HUES6 (cell line): ENCODE results near the gene ANKRD34A.

Source experiments
- H3K27ac ChIP-seq: 2 replicates; pipeline ENCODE4 v1.7.0; 2013; ENCODE audit warnings: low read depth, mild to moderate bottlenecking, low read length, inconsistent platforms
- H3K27me3 ChIP-seq: 2 replicates; pipeline ENCODE4 v1.6.1; 2013; ENCODE audit warnings: low read length; ENCODE audit not compliant: control insufficient read depth, insufficient read depth
- H3K36me3 ChIP-seq: 2 replicates; pipeline ENCODE4 v1.6.1; 2013; ENCODE audit warnings: low read length; ENCODE audit not compliant: control insufficient read depth, insufficient read depth
- H3K4me1 ChIP-seq: 2 replicates; pipeline ENCODE4 v1.6.1; 2013; ENCODE audit warnings: low read length; ENCODE audit not compliant: control insufficient read depth, insufficient read depth
- H3K4me3 ChIP-seq: 2 replicates; pipeline ENCODE4 v1.5.1; 2013; ENCODE audit warnings: low read depth, low read length
- H3K9ac ChIP-seq: one replicate; pipeline ENCODE4 v1.6.1; 2013; ENCODE audit warnings: mild to moderate bottlenecking, low read length
- H3K9me3 ChIP-seq: 2 replicates; pipeline ENCODE4 v1.6.1; 2013; ENCODE audit warnings: low read depth, low read length; ENCODE audit not compliant: control insufficient read depth, insufficient read depth

Gene ANKRD34A

DNA sequence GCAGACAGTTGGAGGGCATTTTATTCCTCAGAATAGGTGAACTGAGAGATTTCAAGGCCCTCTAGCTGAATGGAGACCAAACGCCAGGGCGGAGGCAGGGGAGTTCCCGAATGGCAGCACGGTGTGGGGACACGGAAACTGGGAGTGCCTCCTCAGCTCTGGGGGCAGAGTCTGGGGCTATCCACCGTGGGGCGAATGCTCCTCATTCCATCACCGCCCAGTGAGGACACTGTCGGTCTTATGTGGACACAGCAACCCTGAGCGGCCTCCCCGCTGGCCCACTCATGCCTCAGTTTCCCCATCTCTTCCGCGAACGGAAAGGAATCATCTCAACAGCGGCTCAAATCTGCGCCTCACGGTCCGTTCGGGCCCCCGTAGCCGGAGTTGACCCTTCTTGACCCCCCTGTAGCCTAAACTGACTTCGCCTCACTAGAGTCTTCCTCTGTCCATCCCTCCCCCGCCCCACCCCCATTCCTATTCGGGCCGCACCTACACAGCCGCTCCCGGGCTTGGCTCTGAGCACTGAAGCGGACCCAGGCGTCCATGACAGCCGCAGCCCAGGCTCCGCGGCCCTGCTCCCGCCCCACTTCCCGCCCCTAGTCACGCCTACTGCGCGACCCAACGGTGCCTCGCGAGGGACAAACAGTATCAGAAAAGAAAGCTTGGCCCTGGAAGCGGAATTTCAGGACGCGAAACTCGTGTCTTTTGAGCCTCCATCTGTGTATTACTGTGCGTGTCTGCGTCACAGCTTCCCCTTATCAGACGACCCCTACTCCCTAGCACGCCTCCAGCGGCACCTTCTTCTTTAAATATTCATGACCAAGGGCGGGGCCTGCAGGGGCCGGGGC, 46.0 kb downstream of the ANKRD34A start, which contains the start of gene PEX11B:
Gene PEX11B (minus strand): TSS at position 574 of the 848 bp plus-strand sequence. CDS start 29 bp downstream, at position 545.
- H3K9ac ChIP-seq = peak within 1 kb of the TSS; percentile 80
- H3K36me3 ChIP-seq = peaks cover 14% of the 10 kb centered on the region
- peak within 1 kb of the TSS; percentile 84 for H3K4me3 ChIP-seq
- H3K9me3 ChIP-seq = no peaks in the 10 kb centered on the region
- no peaks in the 10 kb centered on the region for H3K27me3 ChIP-seq
- H3K27ac ChIP-seq = no peak within 1 kb of the TSS
- peaks cover 7% of the 10 kb centered on the region for H3K4me1 ChIP-seq

DNA sequence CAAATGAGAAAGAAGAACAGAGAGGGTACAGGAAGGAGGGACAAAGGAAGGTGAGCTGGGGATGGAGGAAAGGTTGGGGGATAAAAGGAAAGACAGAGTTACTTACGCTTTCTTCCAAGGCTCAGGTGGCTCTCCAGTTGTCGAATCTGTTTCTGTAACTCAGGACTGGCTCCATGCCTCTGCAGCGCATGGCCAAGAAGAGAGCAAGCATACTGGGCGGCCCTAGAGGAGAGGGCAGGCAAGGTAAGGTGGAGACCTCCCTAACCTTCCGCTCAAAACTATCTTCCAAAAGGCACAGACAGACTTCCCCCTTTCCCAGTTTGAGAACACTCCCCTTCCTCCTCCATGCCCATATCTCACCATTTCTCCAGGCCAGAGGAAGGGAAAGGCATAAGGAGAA, 46.8 kb downstream of the ANKRD34A start:
- Histone ChIP-seq H3K36me3 (peaks cover 7% of the 10 kb centered on the region), H3K9me3 (no peaks in the 10 kb centered on the region), H3K4me3 (peak overlapping the region; percentile 84), H3K9ac (peak overlapping the region; percentile 80), H3K27ac (no peak overlapping the region), H3K27me3 (no peaks in the 10 kb centered on the region), H3K4me1 (peaks cover 7% of the 10 kb centered on the region)

- H3K4me1 ChIP-seq = peaks cover 7% of the 10 kb centered on the region
- no peaks in the 10 kb centered on the region for H3K9me3 ChIP-seq
- H3K4me3 ChIP-seq = no peak overlapping the region
- H3K27me3 ChIP-seq = no peaks in the 10 kb centered on the region
- H3K36me3 ChIP-seq = peaks cover 10% of the 10 kb centered on the region; the same call in 1 of the 2 replicates
- H3K27ac ChIP-seq = no peak overlapping the region
- no peak overlapping the region for H3K9ac ChIP-seq
Measured at GRCh38 chr1:145916745-145917144, 47.6 kb downstream of the ANKRD34A start.

DNA sequence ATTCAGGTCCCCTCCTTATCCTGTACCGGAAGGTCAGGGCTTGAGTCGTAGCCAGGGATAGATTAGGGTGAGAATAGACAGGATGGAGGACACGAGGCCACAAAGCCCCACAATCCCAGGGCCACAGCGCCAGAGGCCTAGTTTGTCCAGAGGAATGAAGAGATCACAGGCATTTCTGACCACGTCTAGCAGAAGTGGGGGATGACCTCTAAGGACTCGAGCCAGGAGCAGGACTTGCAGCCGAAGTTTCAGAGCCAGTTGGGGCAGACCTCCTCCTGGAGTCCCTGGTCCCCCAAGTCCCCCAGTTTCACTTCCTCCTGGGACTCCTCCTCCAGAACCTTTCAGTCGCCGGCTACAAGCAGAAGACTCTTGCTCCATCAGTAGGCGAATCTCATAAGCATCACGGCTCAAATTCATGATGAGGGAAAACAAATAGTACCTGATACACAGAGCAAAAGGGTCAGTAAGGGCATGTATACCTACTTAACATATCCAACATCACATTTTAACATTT, 52.2 kb downstream of the ANKRD34A start:
- H3K9ac ChIP-seq = no peak overlapping the region

More for the DNA sequence above, 52.2 kb downstream of the ANKRD34A start:
- Histone ChIP-seq H3K4me3 (no peak overlapping the region), H3K9me3 (no peaks in the 10 kb centered on the region), H3K4me1 (peaks cover 6% of the 10 kb centered on the region; the same call in 1 of the 2 replicates), H3K36me3 (peaks cover 13% of the 10 kb centered on the region), H3K27ac (no peak overlapping the region), H3K27me3 (no peaks in the 10 kb centered on the region)
